OCI-LY7 (cell line): ENCODE data around the gene DROSHA. TPM values are rescaled to one million over a fixed set of nuclear protein-coding genes. Genes with fewer than 3 reads are reported as not detected.

Experiments
- BruUV-seq: library from RNA; stranded (reverse); fragments of 400-500 nt; replicated peaks from 2 replicates; lab custom pipeline; 2021; lab: Mats Ljungman, UMichigan
- CTCF ChIA-PET: fragments of 300-600 bp; sonication (Branson Sonifier 250); formaldehyde crosslinking; loops from one replicate; lab custom pipeline; 2022; ENCODE audit warnings: antibody characterized with exemption; ENCODE audit not compliant: unreplicated experiment; lab: Charles Lee
- POLR2A ChIA-PET: fragments of 300-600 bp; sonication (Branson Sonifier 250); formaldehyde crosslinking; loops from one replicate; lab custom pipeline; 2022; ENCODE audit warnings: antibody characterized with exemption; lab: Charles Lee
- DNase-seq: peaks from one replicate; pipeline ENCODE4 v3.0.0-alpha.2; 2015; ENCODE audit warnings: low spot score
- H2AFZ ChIP-seq: fragments of 200-600 bp; sonication (generic), shearing (Covaris generic); 2 replicates; pipeline ENCODE4 v1.6.1; 2014; ENCODE audit warnings: mild to moderate bottlenecking, antibody characterized with exemption, low read length, moderate library complexity
- H3K27ac ChIP-seq: fragments of 200-600 bp; sonication (generic); 2 replicates; pipeline ENCODE4 v1.5.1; 2014; ENCODE audit warnings: mixed run types, low read depth, mild to moderate bottlenecking, moderate library complexity, low read length, inconsistent platforms; ENCODE audit not compliant: poor library complexity, severe bottlenecking
- H3K36me3 ChIP-seq: fragments of 200-600 bp; sonication (generic); 2 replicates; pipeline ENCODE4 v1.6.1; 2014; ENCODE audit warnings: mild to moderate bottlenecking, antibody characterized with exemption, low read length, moderate library complexity, mixed read lengths; ENCODE audit not compliant: insufficient read depth
- H3K4me1 ChIP-seq: fragments of 200-600 bp; sonication (generic); 2 replicates; pipeline ENCODE4 v1.5.1; 2014; ENCODE audit warnings: mild to moderate bottlenecking, low read length; ENCODE audit not compliant: insufficient read depth, poor library complexity, severe bottlenecking
- H3K4me2 ChIP-seq: fragments of 200-600 bp; sonication (generic); 2 replicates; pipeline ENCODE4 v1.6.1; 2014; ENCODE audit warnings: mild to moderate bottlenecking, low read length
- H3K4me3 ChIP-seq: fragments of 200-600 bp; sonication (generic); 2 replicates; pipeline ENCODE4 v1.5.1; 2014; ENCODE audit warnings: mild to moderate bottlenecking, low read depth, low read length; ENCODE audit not compliant: poor library complexity, severe bottlenecking
- H3K79me2 ChIP-seq: fragments of 200-600 bp; sonication (generic); 2 replicates; pipeline ENCODE4 v1.6.1; 2016; ENCODE audit warnings: low read depth, mild to moderate bottlenecking, low read length, moderate library complexity, mixed read lengths; ENCODE audit not compliant: insufficient read depth
- H3K9me2 ChIP-seq: fragments of 200-600 bp; sonication (generic); 2 replicates; pipeline ENCODE4 v1.6.1; 2016; ENCODE audit warnings: mild to moderate bottlenecking, low read length, mixed read lengths; ENCODE audit not compliant: insufficient read depth
- H3K9me3 ChIP-seq: fragments of 200-600 bp; sonication (generic); 2 replicates; pipeline ENCODE4 v1.6.1; 2014; ENCODE audit warnings: mild to moderate bottlenecking, mixed run types, low read length, mixed read lengths
- H4K20me1 ChIP-seq: fragments of 200-600 bp; sonication (generic); 2 replicates; pipeline ENCODE4 v1.6.1; 2014; ENCODE audit warnings: mild to moderate bottlenecking, antibody characterized with exemption, low read length, moderate library complexity, mixed read lengths; ENCODE audit not compliant: insufficient read depth
- CTCF ChIP-seq: fragments of 200-600 bp; sonication (generic); conservative IDR thresholded peaks from 2 replicates; pipeline ENCODE4 v1.5.1; 2014; ENCODE audit warnings: mild to moderate bottlenecking, antibody characterized with exemption, low read length, moderate library complexity, mixed read lengths
- EZH2phosphoT487 ChIP-seq: fragments of 200-600 bp; sonication (generic); IDR thresholded peaks from 2 replicates; pipeline ENCODE4 v1.6.1; 2018; ENCODE audit warnings: low read depth, borderline replicate concordance, mild to moderate bottlenecking, mixed run types, antibody characterized with exemption, low read length, moderate library complexity, mixed read lengths
- intact Hi-C: fragments of 100-400 bp; cut with micrococcal nuclease; formaldehyde crosslinking; loops from one replicate; pipeline ENCODE4 v1.10.0; 2022; ENCODE audit not compliant: unreplicated experiment
- total RNA-seq, 2 experiments: library from RNA; depleted of rRNA in 1 of 2; stranded (reverse); fragments of >200 nt in 1 of 2; shearing (Covaris generic) in 1 of 2; gene quantifications; 2 replicates each; pipeline ENCODE4 v1.2.3, GENCODE V29; 2014 to 2022

DROSHA gene
- total RNA-seq, 2 experiments from 2014 or later: 56.3 to 92.8 TPM

- H3K36me3 ChIP-seq: peaks cover 86% of the 10 kb centered on the region
- POLR2A ChIA-PET: interaction anchor here (0.6 to 0.7 kb wide), 2 partner anchors 863 to 1803 kb away, joined by 5 to 6 read pairs; no protein-coding TSS in a partner anchor
These were observed 96.2 kb downstream of the DROSHA start for GRCh38 chr5:31435730-31436129.

DNA sequence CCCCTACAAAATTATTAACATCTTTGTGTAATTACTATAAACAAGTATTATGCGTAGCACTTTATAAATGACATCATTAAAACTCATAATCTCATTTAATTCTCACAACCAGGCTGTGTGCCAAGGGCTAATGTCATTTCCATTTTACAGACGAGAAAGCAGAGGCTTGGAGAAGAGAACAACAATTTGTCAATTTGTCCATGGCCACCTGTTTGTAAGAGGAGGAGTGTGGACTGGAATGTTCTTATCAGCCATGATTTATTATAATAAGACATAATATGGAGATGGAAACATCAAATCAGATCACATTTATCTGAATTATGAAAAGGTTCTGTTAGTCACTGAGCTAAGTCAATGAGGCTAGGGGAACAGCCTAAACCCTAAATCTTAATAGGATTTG, 97.0 kb downstream of the DROSHA start:
- ChIA-PET CTCF (no interaction called here), POLR2A (no interaction called here)
- no TSS peak for BruUV-seq
- intact Hi-C loops: no loop called here
- no peak overlapping the region for H2AFZ ChIP-seq
- TF ChIP-seq CTCF (no peak), EZH2phosphoT487 (no peak)
- no peak for DNase-seq
- H3K9me2 ChIP-seq: no peaks in the 10 kb centered on the region
- H3K9me3 ChIP-seq: no peaks in the 10 kb centered on the region
- H3K4me2 ChIP-seq: no peak overlapping the region
- H3K36me3 ChIP-seq: peaks cover 89% of the 10 kb centered on the region
- no peak overlapping the region for H3K27ac ChIP-seq
- no peak overlapping the region for H3K4me3 ChIP-seq
- no peaks in the 10 kb centered on the region for H3K79me2 ChIP-seq
- no peaks in the 10 kb centered on the region for H3K4me1 ChIP-seq
- H4K20me1 ChIP-seq: no peaks in the 10 kb centered on the region

More at GRCh38 chr5:31435730-31436129, 96.2 kb downstream of the DROSHA start:
- Histone ChIP-seq H3K4me1 (no peaks in the 10 kb centered on the region), H3K79me2 (no peaks in the 10 kb centered on the region), H4K20me1 (no peaks in the 10 kb centered on the region), H3K4me3 (no peak overlapping the region), H3K27ac (no peak overlapping the region), H2AFZ (no peak overlapping the region), H3K9me3 (no peaks in the 10 kb centered on the region), H3K4me2 (no peak overlapping the region), H3K9me2 (no peaks in the 10 kb centered on the region)
- no peak for DNase-seq
- BruUV-seq: no TSS peak
- intact Hi-C loops: no loop called here
- CTCF ChIA-PET: no interaction called here
- TF ChIP-seq CTCF (no peak), EZH2phosphoT487 (no peak)

GRCh38 chr5:31433229-31433628, 98.7 kb downstream of the DROSHA start:
- no peaks in the 10 kb centered on the region for H3K79me2 ChIP-seq
- no peaks in the 10 kb centered on the region for H3K4me1 ChIP-seq
- H3K9me3 ChIP-seq: no peaks in the 10 kb centered on the region
- no peak overlapping the region for H3K4me2 ChIP-seq
- ChIA-PET CTCF (no interaction called here), POLR2A (interaction anchor here (0.6 kb wide), 1 partner anchor 275 kb away, joined by 3 read pairs; no protein-coding TSS in a partner anchor)
- peaks cover 87% of the 10 kb centered on the region for H3K36me3 ChIP-seq
- H2AFZ ChIP-seq: no peak overlapping the region
- no peak for DNase-seq
- intact Hi-C loops: no loop called here
- no TSS peak for BruUV-seq
- no peaks in the 10 kb centered on the region for H4K20me1 ChIP-seq
- no peak for TF ChIP-seq CTCF
- no peak for TF ChIP-seq EZH2phosphoT487
- H3K27ac ChIP-seq: no peak overlapping the region
- H3K4me3 ChIP-seq: no peak overlapping the region
- no peaks in the 10 kb centered on the region for H3K9me2 ChIP-seq
